Activated T-helper 2 cell treated with anti-CD3 and anti-CD28 coated beads, Interferon-gamma antibody, Interleukin-2, Interleukin-4, amounts not matched to agents 10 μg/mL and 5 μg/mL and 100 μg/mL, durations not matched to agents 14 hours and 24 hours and 36 hours (primary cell): ENCODE results near the gene TLL1. TPM values are rescaled to one million over a fixed set of nuclear protein-coding genes. Genes with fewer than 3 reads are reported as not detected.

Experiments
- DNase-seq: peaks from one replicate; pipeline ENCODE4 v3.0.0; 2021; ENCODE audit warnings: low spot score
- H3K27ac Mint-ChIP-seq: one replicate; pipeline ENCODE4 v1.8.0; 2021; ENCODE audit warnings: mixed read lengths
- H3K27me3 Mint-ChIP-seq: one replicate; pipeline ENCODE4 v1.8.0; 2021; ENCODE audit warnings: low read depth, mixed read lengths
- H3K36me3 Mint-ChIP-seq: one replicate; pipeline ENCODE4 v1.8.0; 2021; ENCODE audit warnings: low read depth, mixed read lengths
- H3K4me1 Mint-ChIP-seq: one replicate; pipeline ENCODE4 v1.8.0; 2021; ENCODE audit warnings: low read depth, mixed read lengths
- H3K4me3 Mint-ChIP-seq: one replicate; pipeline ENCODE4 v1.8.0; 2021; ENCODE audit warnings: low read depth, mild to moderate bottlenecking, moderate library complexity, mixed read lengths
- H3K9me3 Mint-ChIP-seq: one replicate; pipeline ENCODE4 v1.8.0; 2021; ENCODE audit warnings: mixed read lengths
- intact Hi-C: fragments of 100-400 bp; cut with micrococcal nuclease; formaldehyde crosslinking; loops from one replicate; pipeline ENCODE4 v1.15.1; 2023
- total RNA-seq: library from RNA; stranded (reverse); gene quantifications from 2 replicates; pipeline ENCODE4 v1.2.3, GENCODE V29; 2022

TLL1 gene
- total RNA-seq = not detected in 2 replicates

- Mint-ChIP-seq H3K9me3 (no peaks in the 10 kb centered on the region), H3K4me3 (no peak within 1 kb of the TSS), H3K27me3 (peaks cover 45% of the 10 kb centered on the region), H3K4me1 (no peaks in the 10 kb centered on the region), H3K36me3 (no peaks in the 10 kb centered on the region), H3K27ac (no peak within 1 kb of the TSS)
- DNase-seq = no peak
- intact Hi-C loops = no loop called here
These were observed at the start of gene TLL1 for GRCh38 chr4:165872461-165873297. Gene TLL1, plus strand, starts transcription at chr4:165873237. Its CDS starts 668 bp downstream, at chr4:165873905.

- Mint-ChIP-seq H3K4me3 (no peak overlapping the region), H3K4me1 (no peaks in the 10 kb centered on the region), H3K27ac (no peak overlapping the region), H3K27me3 (no peaks in the 10 kb centered on the region), H3K9me3 (no peaks in the 10 kb centered on the region), H3K36me3 (no peaks in the 10 kb centered on the region)
- intact Hi-C loops = no loop called here
- no peak for DNase-seq
These were observed 46.9 kb upstream of the TLL1 start for GRCh38 chr4:165826166-165826565.

DNA sequence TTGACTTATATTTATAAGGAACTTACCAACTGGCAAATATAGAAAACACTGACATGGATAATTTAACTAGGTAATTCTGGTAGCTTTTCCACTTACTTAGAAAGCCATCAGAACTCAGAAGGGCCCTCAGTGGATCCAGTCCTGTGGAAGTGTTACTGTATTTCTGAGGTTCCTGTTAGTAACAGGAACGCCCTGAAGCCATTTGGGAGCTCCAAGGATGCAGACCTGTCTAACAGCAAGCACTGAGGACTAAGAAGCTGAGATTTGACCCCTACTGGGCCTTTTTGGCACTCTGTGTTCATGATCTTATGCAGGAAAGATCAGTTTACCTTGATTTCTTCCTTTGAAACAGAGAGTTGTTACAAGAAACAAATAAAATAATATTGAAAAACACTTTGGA lies 46.0 kb upstream of the TLL1 start:
- Mint-ChIP-seq H3K9me3 (no peaks in the 10 kb centered on the region), H3K27me3 (no peaks in the 10 kb centered on the region), H3K36me3 (no peaks in the 10 kb centered on the region), H3K4me3 (no peak overlapping the region), H3K4me1 (no peaks in the 10 kb centered on the region), H3K27ac (no peak overlapping the region)
- intact Hi-C loops = no loop called here
- DNase-seq = no peak

- Mint-ChIP-seq H3K9me3 (no peaks in the 10 kb centered on the region), H3K36me3 (no peaks in the 10 kb centered on the region)
These were observed 44.1 kb upstream of the TLL1 start for GRCh38 chr4:165828928-165829327.

GRCh38 chr4:165834116-165834515 lies 38.9 kb upstream of the TLL1 start:
- Mint-ChIP-seq H3K4me1 (no peaks in the 10 kb centered on the region), H3K36me3 (no peaks in the 10 kb centered on the region), H3K27ac (no peak overlapping the region), H3K27me3 (no peaks in the 10 kb centered on the region), H3K4me3 (no peak overlapping the region), H3K9me3 (no peaks in the 10 kb centered on the region)
- intact Hi-C loops = no loop called here
- no peak for DNase-seq

More at GRCh38 chr4:165828928-165829327, 44.1 kb upstream of the TLL1 start:
- no peaks in the 10 kb centered on the region for H3K4me1 Mint-ChIP-seq
- no peak overlapping the region for H3K27ac Mint-ChIP-seq
- H3K4me3 Mint-ChIP-seq = no peak overlapping the region
- no peaks in the 10 kb centered on the region for H3K27me3 Mint-ChIP-seq
- intact Hi-C loops = no loop called here
- DNase-seq = no peak

DNA sequence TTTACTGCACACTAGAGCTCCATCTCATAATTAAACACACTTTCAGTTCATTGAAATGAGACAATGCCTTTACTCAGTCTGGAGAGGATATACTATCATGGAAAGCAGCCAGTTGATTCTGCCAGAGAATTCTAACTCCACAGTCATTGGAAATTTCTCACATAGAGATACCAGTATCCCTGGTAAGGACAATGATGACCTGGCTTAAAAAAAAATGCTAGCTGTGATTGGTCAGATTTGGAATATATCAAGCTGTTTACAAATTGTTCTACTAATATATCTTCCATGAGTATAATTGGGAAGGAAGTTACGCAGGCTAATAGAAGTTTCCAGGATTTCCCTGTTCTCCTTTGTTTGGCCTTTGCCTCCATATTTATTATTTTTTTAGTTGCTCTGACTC lies 34.5 kb upstream of the TLL1 start:
- Mint-ChIP-seq H3K27me3 (no peaks in the 10 kb centered on the region), H3K27ac (no peak overlapping the region), H3K4me3 (no peak overlapping the region), H3K4me1 (no peaks in the 10 kb centered on the region), H3K36me3 (no peaks in the 10 kb centered on the region), H3K9me3 (no peaks in the 10 kb centered on the region)
- intact Hi-C loops = no loop called here
- no peak for DNase-seq

- no peaks in the 10 kb centered on the region for H3K9me3 Mint-ChIP-seq
- H3K27me3 Mint-ChIP-seq = no peaks in the 10 kb centered on the region
- peak overlapping the region; percentile 18 for H3K27ac Mint-ChIP-seq
- DNase-seq = no peak
- no peaks in the 10 kb centered on the region for H3K36me3 Mint-ChIP-seq
- H3K4me3 Mint-ChIP-seq = no peak overlapping the region
- intact Hi-C loops = no loop called here
- H3K4me1 Mint-ChIP-seq = no peaks in the 10 kb centered on the region
These were observed 33.3 kb upstream of the TLL1 start for GRCh38 chr4:165839615-165840333.

DNA sequence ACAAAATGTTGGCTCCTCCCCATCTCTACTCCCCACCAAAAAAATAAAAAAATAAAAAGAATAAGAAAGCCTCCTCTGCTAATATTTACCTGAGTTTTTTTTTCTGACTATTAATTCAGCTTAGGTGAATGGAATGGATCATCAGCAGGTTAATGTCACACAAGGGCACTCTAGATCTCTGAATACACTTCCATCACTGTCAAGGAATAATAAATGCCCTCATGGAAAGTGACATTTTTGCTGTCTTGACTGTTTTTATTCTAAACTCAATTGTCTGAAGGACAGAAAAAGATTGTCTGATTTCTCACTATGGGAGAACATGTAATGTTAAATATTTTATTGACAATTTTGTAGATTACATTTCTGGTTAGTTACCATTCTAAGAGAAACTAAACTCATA lies 30.4 kb upstream of the TLL1 start:
- Mint-ChIP-seq H3K9me3 (no peaks in the 10 kb centered on the region), H3K4me1 (no peaks in the 10 kb centered on the region), H3K4me3 (no peak overlapping the region), H3K36me3 (no peaks in the 10 kb centered on the region), H3K27ac (no peak overlapping the region), H3K27me3 (no peaks in the 10 kb centered on the region)
- DNase-seq = no peak
- intact Hi-C loops = no loop called here

- no peaks in the 10 kb centered on the region for H3K36me3 Mint-ChIP-seq
- intact Hi-C loops = no loop called here
- H3K4me1 Mint-ChIP-seq = no peaks in the 10 kb centered on the region
These were observed 28.9 kb upstream of the TLL1 start for GRCh38 chr4:165844161-165844560.

GRCh38 chr4:165851256-165851655 lies 21.8 kb upstream of the TLL1 start:
- H3K4me3 Mint-ChIP-seq = no peak overlapping the region
- H3K27ac Mint-ChIP-seq = no peak overlapping the region
- intact Hi-C loops = no loop called here
- H3K27me3 Mint-ChIP-seq = no peaks in the 10 kb centered on the region
- no peaks in the 10 kb centered on the region for H3K9me3 Mint-ChIP-seq
- H3K36me3 Mint-ChIP-seq = no peaks in the 10 kb centered on the region
- no peak for DNase-seq
- H3K4me1 Mint-ChIP-seq = no peaks in the 10 kb centered on the region

More at GRCh38 chr4:165844161-165844560, 28.9 kb upstream of the TLL1 start:
- Mint-ChIP-seq H3K27ac (no peak overlapping the region), H3K9me3 (no peaks in the 10 kb centered on the region), H3K27me3 (no peaks in the 10 kb centered on the region), H3K4me3 (no peak overlapping the region)
- DNase-seq = no peak

DNA sequence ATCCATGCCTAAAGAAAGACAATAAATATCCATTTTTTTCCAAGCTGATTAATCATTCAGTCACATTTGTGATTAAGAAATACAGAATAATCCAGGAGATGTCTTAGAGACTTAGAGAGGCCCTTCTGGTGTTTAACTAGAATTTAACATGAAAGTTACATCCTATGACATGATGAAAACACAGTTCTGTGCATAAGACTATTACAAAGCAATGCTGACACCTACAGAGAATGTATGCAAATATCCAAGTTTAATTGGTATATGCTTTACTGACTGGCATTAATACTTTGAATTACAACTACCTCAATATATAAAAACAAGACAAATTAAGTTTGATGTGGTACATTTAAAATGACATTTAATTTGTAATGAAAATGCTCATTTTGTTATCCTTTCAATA lies 17.8 kb upstream of the TLL1 start:
- no peaks in the 10 kb centered on the region for H3K27me3 Mint-ChIP-seq
- no peak for DNase-seq
- no peak overlapping the region for H3K27ac Mint-ChIP-seq
- H3K4me1 Mint-ChIP-seq = no peaks in the 10 kb centered on the region
- H3K4me3 Mint-ChIP-seq = no peak overlapping the region
- intact Hi-C loops = no loop called here
- no peaks in the 10 kb centered on the region for H3K9me3 Mint-ChIP-seq
- H3K36me3 Mint-ChIP-seq = no peaks in the 10 kb centered on the region

- H3K4me3 Mint-ChIP-seq = no peak overlapping the region
- no peaks in the 10 kb centered on the region for H3K27me3 Mint-ChIP-seq
- no peaks in the 10 kb centered on the region for H3K4me1 Mint-ChIP-seq
- no peaks in the 10 kb centered on the region for H3K9me3 Mint-ChIP-seq
- no peak for DNase-seq
- H3K27ac Mint-ChIP-seq = no peak overlapping the region
- intact Hi-C loops = no loop called here
- H3K36me3 Mint-ChIP-seq = no peaks in the 10 kb centered on the region
These were observed 11.7 kb upstream of the TLL1 start for GRCh38 chr4:165861363-165861762.

- Mint-ChIP-seq H3K27me3 (no peaks in the 10 kb centered on the region), H3K27ac (no peak overlapping the region), H3K36me3 (no peaks in the 10 kb centered on the region), H3K4me1 (no peaks in the 10 kb centered on the region), H3K9me3 (no peaks in the 10 kb centered on the region), H3K4me3 (no peak overlapping the region)
- no peak for DNase-seq
- intact Hi-C loops = no loop called here
These were observed 8.8 kb upstream of the TLL1 start for GRCh38 chr4:165864271-165864670.
